Ovary (tissue), 3 donors: ENCODE measurements around the gene XPA.

Experiments used
- EP300 ChIP-seq: sonication (generic); formaldehyde crosslinking; IDR thresholded peaks from one replicate; pipeline ENCODE4 v1.6.1; 2017; ENCODE audit warnings: antibody characterized with exemption
- POLR2A ChIP-seq: fragments of 450-650 bp; IDR thresholded peaks from one replicate; pipeline ENCODE4 v1.6.1; 2017; ENCODE audit warnings: antibody characterized with exemption, mild to moderate bottlenecking, moderate library complexity
- TF ChIP-seq, protein P1 (sequence below), 3 donors: fragments of 450-650 bp in 2 of 3; fragments of 200-600 bp in 1 of 3; IDR thresholded peaks; one replicate each; pipeline versions ENCODE4 v1.5.1 to v1.8.0; 2016 to 2022; ENCODE audit warnings: antibody characterized with exemption in 3 of 3, mild to moderate bottlenecking in 1 of 3
- donor health status: DM: no; HTN: no; CAD: no.

DNA sequence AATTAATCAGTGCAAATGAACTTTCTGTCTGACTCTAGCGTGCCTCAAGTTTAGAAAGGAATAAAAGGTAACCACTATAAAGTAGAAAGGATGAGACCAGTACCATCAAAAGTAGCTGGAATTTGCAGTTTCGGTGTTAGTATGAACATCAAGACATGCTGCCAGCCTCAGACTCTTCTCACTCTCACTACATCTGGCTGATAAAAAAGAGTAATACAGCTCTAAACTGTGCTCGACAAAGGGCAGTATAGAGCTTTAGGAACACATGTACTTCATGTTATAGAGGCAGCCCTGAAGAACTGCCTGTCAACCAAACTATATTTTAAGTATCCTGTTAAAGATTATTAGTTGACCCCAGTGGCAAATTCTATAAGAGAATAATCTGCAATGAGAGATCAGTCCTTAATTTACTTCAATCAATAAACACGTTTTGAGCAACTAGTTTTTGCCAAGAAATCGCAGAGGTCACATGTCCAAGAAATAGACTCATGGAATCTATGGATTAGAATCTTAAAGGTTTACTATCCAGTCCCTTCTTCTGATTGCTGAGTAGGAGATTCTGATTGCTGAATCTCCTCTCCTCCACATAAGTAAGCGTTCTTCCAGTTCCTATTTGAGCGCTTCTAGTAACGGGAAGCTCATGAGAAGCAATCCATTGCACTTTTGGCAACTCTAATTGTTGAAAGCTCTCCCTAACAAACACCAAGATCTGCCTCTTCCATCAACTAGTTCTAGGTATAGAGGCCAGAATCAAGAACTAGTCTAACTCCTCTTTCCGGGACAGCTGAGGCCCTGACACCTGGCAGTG is 941 bp downstream of the XPA start:
- TF ChIP-seq, protein P1, sequence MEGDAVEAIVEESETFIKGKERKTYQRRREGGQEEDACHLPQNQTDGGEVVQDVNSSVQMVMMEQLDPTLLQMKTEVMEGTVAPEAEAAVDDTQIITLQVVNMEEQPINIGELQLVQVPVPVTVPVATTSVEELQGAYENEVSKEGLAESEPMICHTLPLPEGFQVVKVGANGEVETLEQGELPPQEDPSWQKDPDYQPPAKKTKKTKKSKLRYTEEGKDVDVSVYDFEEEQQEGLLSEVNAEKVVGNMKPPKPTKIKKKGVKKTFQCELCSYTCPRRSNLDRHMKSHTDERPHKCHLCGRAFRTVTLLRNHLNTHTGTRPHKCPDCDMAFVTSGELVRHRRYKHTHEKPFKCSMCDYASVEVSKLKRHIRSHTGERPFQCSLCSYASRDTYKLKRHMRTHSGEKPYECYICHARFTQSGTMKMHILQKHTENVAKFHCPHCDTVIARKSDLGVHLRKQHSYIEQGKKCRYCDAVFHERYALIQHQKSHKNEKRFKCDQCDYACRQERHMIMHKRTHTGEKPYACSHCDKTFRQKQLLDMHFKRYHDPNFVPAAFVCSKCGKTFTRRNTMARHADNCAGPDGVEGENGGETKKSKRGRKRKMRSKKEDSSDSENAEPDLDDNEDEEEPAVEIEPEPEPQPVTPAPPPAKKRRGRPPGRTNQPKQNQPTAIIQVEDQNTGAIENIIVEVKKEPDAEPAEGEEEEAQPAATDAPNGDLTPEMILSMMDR (IDR thresholded peaks at IDR 0.05), result no peak
- TF ChIP-seq EP300, result no peak
- TF ChIP-seq POLR2A, result no peak
